Glutamatergic neuron (in vitro differentiated cells): ENCODE measurements around the gene GP1BB. TPM values are rescaled to one million over a fixed set of nuclear protein-coding genes. Genes with fewer than 3 reads are reported as not detected.
"Not testable (repeated sequence)": the region's sequence is repeated elsewhere in the genome, so short reads cannot be mapped to it uniquely, and the experiment has no call there.

Experiments
- DNase-seq: peaks from one replicate; pipeline ENCODE4 v3.0.0; 2022
- H3K27ac Mint-ChIP-seq: one replicate; pipeline ENCODE4 v1.8.0; 2020; ENCODE audit warnings: mild to moderate bottlenecking, mixed read lengths, inconsistent platforms; ENCODE audit not compliant: unreplicated experiment
- H3K27me3 Mint-ChIP-seq: one replicate; pipeline ENCODE4 v1.8.0; 2020; ENCODE audit warnings: mild to moderate bottlenecking, moderate library complexity, mixed read lengths, inconsistent platforms; ENCODE audit not compliant: unreplicated experiment
- H3K36me3 Mint-ChIP-seq: one replicate; pipeline ENCODE4 v1.8.0; 2020; ENCODE audit warnings: mild to moderate bottlenecking, mixed read lengths, inconsistent platforms; ENCODE audit not compliant: unreplicated experiment
- H3K4me1 Mint-ChIP-seq: one replicate; pipeline ENCODE4 v1.8.0; 2020; ENCODE audit warnings: mild to moderate bottlenecking, low read depth, mixed read lengths, inconsistent platforms; ENCODE audit not compliant: unreplicated experiment
- H3K4me3 Mint-ChIP-seq: one replicate; pipeline ENCODE4 v1.8.0; 2020; ENCODE audit warnings: mild to moderate bottlenecking, mixed read lengths, inconsistent platforms; ENCODE audit not compliant: unreplicated experiment
- H3K9me3 Mint-ChIP-seq: one replicate; pipeline ENCODE4 v1.8.0; 2020; ENCODE audit warnings: mild to moderate bottlenecking, moderate library complexity, mixed read lengths, inconsistent platforms; ENCODE audit not compliant: unreplicated experiment
- total RNA-seq: library from RNA; stranded (reverse); fragmentation: NEBNext Ultra II Directional; extraction: Animal tissue kit (Norgen Biotek cat#: 25700); gene quantifications from one replicate; pipeline ENCODE4 v1.2.1, GENCODE V29; 2021; ENCODE audit not compliant: unreplicated experiment
- TF ChIP-seq, protein P1 (sequence below): fragments of 200-600 bp; sonication (generic); IDR thresholded peaks from one replicate; pipeline ENCODE4 v1.5.0; 2021; ENCODE audit not compliant: partially characterized antibody, unreplicated experiment

The GP1BB gene
- total RNA-seq, 1 donor from 2014 or later: 8.3 TPM

- Mint-ChIP-seq H3K27ac (no peak overlapping the region), H3K4me3 (no peak overlapping the region), H3K9me3 (peaks cover 10% of the 10 kb centered on the region), H3K27me3 (peaks cover 7% of the 10 kb centered on the region), H3K4me1 (peaks cover 2% of the 10 kb centered on the region), H3K36me3 (no peaks in the 10 kb centered on the region)
- TF ChIP-seq, protein P1, sequence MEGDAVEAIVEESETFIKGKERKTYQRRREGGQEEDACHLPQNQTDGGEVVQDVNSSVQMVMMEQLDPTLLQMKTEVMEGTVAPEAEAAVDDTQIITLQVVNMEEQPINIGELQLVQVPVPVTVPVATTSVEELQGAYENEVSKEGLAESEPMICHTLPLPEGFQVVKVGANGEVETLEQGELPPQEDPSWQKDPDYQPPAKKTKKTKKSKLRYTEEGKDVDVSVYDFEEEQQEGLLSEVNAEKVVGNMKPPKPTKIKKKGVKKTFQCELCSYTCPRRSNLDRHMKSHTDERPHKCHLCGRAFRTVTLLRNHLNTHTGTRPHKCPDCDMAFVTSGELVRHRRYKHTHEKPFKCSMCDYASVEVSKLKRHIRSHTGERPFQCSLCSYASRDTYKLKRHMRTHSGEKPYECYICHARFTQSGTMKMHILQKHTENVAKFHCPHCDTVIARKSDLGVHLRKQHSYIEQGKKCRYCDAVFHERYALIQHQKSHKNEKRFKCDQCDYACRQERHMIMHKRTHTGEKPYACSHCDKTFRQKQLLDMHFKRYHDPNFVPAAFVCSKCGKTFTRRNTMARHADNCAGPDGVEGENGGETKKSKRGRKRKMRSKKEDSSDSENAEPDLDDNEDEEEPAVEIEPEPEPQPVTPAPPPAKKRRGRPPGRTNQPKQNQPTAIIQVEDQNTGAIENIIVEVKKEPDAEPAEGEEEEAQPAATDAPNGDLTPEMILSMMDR: no peak
- no peak for DNase-seq
These were observed 29.8 kb upstream of the GP1BB start for GRCh38 chr22:19693581-19693980.

GRCh38 chr22:19693981-19694670 lies 29.2 kb upstream of the GP1BB start:
- H3K4me1 Mint-ChIP-seq: peaks cover 2% of the 10 kb centered on the region
- H3K27ac Mint-ChIP-seq: no peak overlapping the region
- no peak for DNase-seq
- TF ChIP-seq, protein P1: no peak
- peaks cover 7% of the 10 kb centered on the region for H3K27me3 Mint-ChIP-seq
- H3K36me3 Mint-ChIP-seq: no peaks in the 10 kb centered on the region
- H3K9me3 Mint-ChIP-seq: peaks cover 10% of the 10 kb centered on the region
- no peak overlapping the region for H3K4me3 Mint-ChIP-seq

- DNase-seq: no peak
- peaks cover 7% of the 10 kb centered on the region for H3K27me3 Mint-ChIP-seq
- no peak overlapping the region for H3K27ac Mint-ChIP-seq
- H3K4me1 Mint-ChIP-seq: peaks cover 2% of the 10 kb centered on the region
- H3K36me3 Mint-ChIP-seq: no peaks in the 10 kb centered on the region
- H3K9me3 Mint-ChIP-seq: peaks cover 10% of the 10 kb centered on the region
- TF ChIP-seq, protein P1: no peak
- H3K4me3 Mint-ChIP-seq: no peak overlapping the region
These were observed 28.6 kb upstream of the GP1BB start for GRCh38 chr22:19694696-19695095.

GRCh38 chr22:19696504-19697276 lies 26.6 kb upstream of the GP1BB start:
- H3K4me1 Mint-ChIP-seq: peaks cover 2% of the 10 kb centered on the region
- no peak for DNase-seq
- H3K36me3 Mint-ChIP-seq: no peaks in the 10 kb centered on the region
- H3K9me3 Mint-ChIP-seq: peaks cover 10% of the 10 kb centered on the region
- H3K27me3 Mint-ChIP-seq: peaks cover 7% of the 10 kb centered on the region
- H3K4me3 Mint-ChIP-seq: no peak overlapping the region
- H3K27ac Mint-ChIP-seq: no peak overlapping the region
- TF ChIP-seq, protein P1: no peak

DNA sequence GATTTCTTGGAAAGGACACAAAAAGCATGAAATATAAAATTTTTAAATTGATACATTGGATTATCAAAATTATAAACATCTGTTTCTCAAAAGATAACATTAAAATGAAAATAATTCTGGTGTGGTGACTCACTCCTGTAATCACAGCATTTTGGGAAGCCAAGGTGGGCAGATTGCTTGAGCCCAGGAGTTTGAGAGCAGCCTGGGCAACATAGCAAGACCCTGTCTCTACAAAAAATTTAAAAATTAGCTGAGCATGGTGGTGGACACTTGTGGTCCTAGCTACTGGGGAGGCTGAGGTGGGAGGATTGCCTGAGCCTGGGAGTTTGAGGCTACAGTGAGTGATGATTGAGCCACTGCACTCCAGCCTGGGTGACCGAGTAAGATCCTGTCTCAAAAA lies 25.5 kb upstream of the GP1BB start:
- not testable (repeated sequence) for H3K27ac Mint-ChIP-seq, H3K9me3 Mint-ChIP-seq, H3K4me1 Mint-ChIP-seq, DNase-seq, H3K27me3 Mint-ChIP-seq, H3K4me3 Mint-ChIP-seq, H3K36me3 Mint-ChIP-seq
